Cardiac muscle cell (in vitro differentiated cells and primary cell): ENCODE data around the gene CLCA1. TPM values are rescaled to one million over a fixed set of nuclear protein-coding genes. Genes with fewer than 3 reads are reported as not detected.
A peak's percentile ranks its signal among the peaks of the same experiment; 100 is the strongest.

Experiments
- DNase-seq, 2 donors: peaks; one replicate each; pipeline versions ENCODE4 v3.0.0 to v3.0.0-alpha.2; 2010 to 2017; ENCODE audit warnings: low read depth in 1 of 2, low spot score in 1 of 2
- H3K27ac ChIP-seq: fragments of 200-600 bp; sonication (generic); 2 replicates; pipeline ENCODE4 v1.5.1; 2016
- H3K27me3 ChIP-seq: fragments of 200-600 bp; sonication (generic); 2 replicates; pipeline ENCODE4 v1.6.0; 2016; ENCODE audit warnings: control low read depth
- H3K36me3 ChIP-seq: fragments of 200-600 bp; sonication (generic); 2 replicates; pipeline ENCODE4 v1.5.1; 2016; ENCODE audit warnings: control low read depth
- H3K4me1 ChIP-seq: fragments of 200-600 bp; sonication (generic); 2 replicates; pipeline ENCODE4 v1.8.1; 2017; ENCODE audit warnings: low read depth, mild to moderate bottlenecking, mixed run types
- H3K4me3 ChIP-seq: fragments of 200-600 bp; sonication (generic); 2 replicates; pipeline ENCODE4 v1.5.1; 2016; ENCODE audit warnings: mild to moderate bottlenecking
- H3K9me3 ChIP-seq: fragments of 200-600 bp; sonication (generic); 2 replicates; pipeline ENCODE4 v1.5.1; 2017; ENCODE audit warnings: low read depth, mild to moderate bottlenecking, control low read depth
- CTCF ChIP-seq: IDR thresholded peaks from 2 replicates; pipeline ENCODE4 v1.5.1; 2012; ENCODE audit warnings: low read depth, mild to moderate bottlenecking, low read length
- polyA plus RNA-seq: library from polyadenylated mRNA; unstranded; fragments of >200 nt; fragmentation: Nextera tagmentation; extraction: Ambion mirVana; gene quantifications from 2 replicates; pipeline ENCODE4 v1.2.1, GENCODE V29; 2016
- total RNA-seq: library from RNA; depleted of rRNA; stranded (reverse); fragments of >200 nt; gene quantifications from 2 replicates; pipeline ENCODE4 v1.2.3, GENCODE V29; 2016

The CLCA1 gene
- total and polyA plus RNA-seq, 2 experiments from 2014 or later, result not detected

GRCh38 chr1:86472152-86472551 lies 3.4 kb downstream of the CLCA1 start:
- no peaks in the 10 kb centered on the region for H3K4me1 ChIP-seq
- H3K9me3 ChIP-seq, result no peaks in the 10 kb centered on the region
- no peaks in the 10 kb centered on the region for H3K27me3 ChIP-seq
- no peak for DNase-seq
- no peaks in the 10 kb centered on the region for H3K36me3 ChIP-seq
- no peak overlapping the region for H3K27ac ChIP-seq
- TF ChIP-seq CTCF, result no peak
- H3K4me3 ChIP-seq, result no peak overlapping the region

- H3K27ac ChIP-seq, result no peak overlapping the region
- H3K4me3 ChIP-seq, result no peak overlapping the region
- TF ChIP-seq CTCF, result no peak
- DNase-seq, result no peak
- no peaks in the 10 kb centered on the region for H3K27me3 ChIP-seq
- no peaks in the 10 kb centered on the region for H3K9me3 ChIP-seq
- no peaks in the 10 kb centered on the region for H3K4me1 ChIP-seq
- no peaks in the 10 kb centered on the region for H3K36me3 ChIP-seq
Observed at GRCh38 chr1:86472767-86473166, 4.0 kb downstream of the CLCA1 start.

DNA sequence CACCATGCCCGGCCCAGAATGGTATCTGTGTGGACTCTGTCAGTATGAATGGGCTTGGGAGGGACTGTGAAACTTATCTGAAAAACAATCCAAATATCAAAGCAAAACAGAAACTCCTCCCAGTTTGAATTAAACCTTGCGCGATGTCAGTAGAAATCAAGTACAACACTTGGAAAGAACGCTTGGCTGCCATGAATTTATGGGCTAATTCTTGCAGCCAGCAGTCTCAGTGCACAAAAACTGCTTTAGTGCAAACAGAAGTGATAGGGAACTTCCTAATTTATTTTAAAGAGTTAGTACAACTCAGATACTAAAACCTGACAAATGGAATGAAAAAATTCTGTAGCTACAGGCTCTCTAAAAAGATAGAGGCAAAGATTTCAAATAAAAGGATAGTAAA lies 8.5 kb downstream of the CLCA1 start:
- TF ChIP-seq CTCF, result no peak
- H3K4me1 ChIP-seq, result no peaks in the 10 kb centered on the region
- H3K27ac ChIP-seq, result no peak overlapping the region
- DNase-seq, result no peak
- no peaks in the 10 kb centered on the region for H3K27me3 ChIP-seq
- H3K4me3 ChIP-seq, result no peak overlapping the region
- H3K36me3 ChIP-seq, result no peaks in the 10 kb centered on the region
- H3K9me3 ChIP-seq, result no peaks in the 10 kb centered on the region

GRCh38 chr1:86477682-86478081 lies 9.0 kb downstream of the CLCA1 start:
- no peak for DNase-seq
- Histone ChIP-seq H3K27me3 (no peaks in the 10 kb centered on the region), H3K9me3 (no peaks in the 10 kb centered on the region), H3K27ac (no peak overlapping the region), H3K4me1 (no peaks in the 10 kb centered on the region), H3K4me3 (no peak overlapping the region), H3K36me3 (no peaks in the 10 kb centered on the region)
- no peak for TF ChIP-seq CTCF

DNA sequence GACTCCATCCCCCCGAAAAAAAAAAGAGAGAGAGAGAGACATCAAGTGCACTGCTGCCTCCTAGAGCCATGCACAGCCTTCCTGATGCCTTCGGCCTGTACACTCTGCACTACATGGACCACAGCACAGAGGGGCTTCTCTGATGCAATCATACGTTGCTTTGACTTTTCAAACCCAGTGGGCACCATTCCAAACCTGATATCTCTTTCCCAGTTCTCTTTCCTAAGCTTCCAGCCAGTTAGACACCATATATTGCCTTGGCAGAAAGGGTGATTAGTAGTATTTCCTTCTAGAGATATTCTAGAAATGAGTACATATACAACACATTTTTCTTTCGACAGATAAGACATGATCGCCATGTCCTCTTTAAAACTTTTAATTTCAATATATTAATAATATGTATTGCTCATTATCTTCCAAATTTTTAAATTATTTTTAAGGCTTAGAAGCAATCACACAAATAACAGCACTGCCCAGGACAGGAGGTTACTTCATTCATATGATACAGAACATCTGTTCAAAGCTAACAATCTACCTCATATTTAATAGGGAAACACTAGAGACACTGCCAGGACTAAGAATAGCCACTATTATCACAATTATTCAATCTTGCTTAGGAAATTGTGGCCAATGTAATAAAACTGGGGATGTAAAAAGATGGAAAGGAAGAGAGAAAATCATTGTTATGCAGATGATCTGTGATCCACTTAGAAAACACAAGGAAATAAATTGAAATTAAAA lies 9.9 kb downstream of the CLCA1 start:
- peak in 1 of 2 donors; percentile 24 for DNase-seq
- TF ChIP-seq CTCF, result no peak
- Histone ChIP-seq H3K36me3 (no peaks in the 10 kb centered on the region), H3K9me3 (no peaks in the 10 kb centered on the region), H3K27me3 (no peaks in the 10 kb centered on the region), H3K4me1 (no peaks in the 10 kb centered on the region), H3K4me3 (no peak overlapping the region), H3K27ac (no peak overlapping the region)
